A673 (cell line): ENCODE data around the gene FCHSD2. TPM values are rescaled to one million over a fixed set of nuclear protein-coding genes. Genes with fewer than 3 reads are reported as not detected.

Experiments
- BruUV-seq: library from RNA; stranded (reverse); fragments of 400-500 nt; replicated peaks from 2 replicates; lab custom pipeline; 2021; lab: Mats Ljungman, UMichigan
- CTCF ChIA-PET: fragments of 300-600 bp; sonication (Branson Sonifier 250); formaldehyde crosslinking; loops from one replicate; lab custom pipeline; 2022; ENCODE audit warnings: antibody characterized with exemption; lab: Charles Lee
- POLR2A ChIA-PET: fragments of 300-600 bp; sonication (Branson Sonifier 250); formaldehyde crosslinking; loops from one replicate; lab custom pipeline; 2022; ENCODE audit warnings: antibody characterized with exemption; ENCODE audit not compliant: low non-redundant PET; lab: Charles Lee
- DNase-seq: peaks from one replicate; pipeline ENCODE4 v3.0.0-alpha.2; 2015; ENCODE audit warnings: low spot score
- H3K27ac ChIP-seq: fragments of 200-600 bp; sonication (generic); 2 replicates; pipeline ENCODE4 v1.5.1; 2016; ENCODE audit warnings: mixed run types, low read depth, mild to moderate bottlenecking, mixed read lengths, antibody characterized with exemption, low read length; ENCODE audit not compliant: poor library complexity, severe bottlenecking
- H3K27me3 ChIP-seq: fragments of 200-600 bp; sonication (generic); replicated peaks from 2 replicates; pipeline ENCODE4 v1.6.1; 2017; ENCODE audit warnings: mixed run types, low read depth, mild to moderate bottlenecking, mixed read lengths, antibody characterized with exemption, low read length; ENCODE audit not compliant: insufficient read depth, poor library complexity
- H3K36me3 ChIP-seq: fragments of 200-600 bp; sonication (generic); 2 replicates; pipeline ENCODE4 v1.6.1; 2016; ENCODE audit warnings: mixed run types, mild to moderate bottlenecking, mixed read lengths, antibody characterized with exemption, low read length; ENCODE audit not compliant: insufficient read depth, poor library complexity, severe bottlenecking
- H3K4me1 ChIP-seq: fragments of 200-600 bp; sonication (generic); 2 replicates; pipeline ENCODE4 v1.6.1; 2017; ENCODE audit warnings: mixed run types, mild to moderate bottlenecking, mixed read lengths, antibody characterized with exemption, low read length; ENCODE audit not compliant: insufficient read depth, poor library complexity, severe bottlenecking
- H3K4me3 ChIP-seq: fragments of 200-600 bp; sonication (generic); 2 replicates; pipeline ENCODE4 v1.5.1; 2016; ENCODE audit warnings: low read depth, mixed run types, mild to moderate bottlenecking, mixed read lengths, low read length; ENCODE audit not compliant: poor library complexity, severe bottlenecking
- H3K9me3 ChIP-seq: fragments of 200-600 bp; sonication (generic); 2 replicates; pipeline ENCODE4 v1.6.1; 2016; ENCODE audit warnings: mixed run types, low read depth, mild to moderate bottlenecking, mixed read lengths, antibody characterized with exemption, low read length; ENCODE audit not compliant: poor library complexity, severe bottlenecking
- EZH2 ChIP-seq: fragments of 200-600 bp; sonication (generic); IDR thresholded peaks from 2 replicates; pipeline ENCODE4 v1.6.1; 2017; ENCODE audit warnings: borderline replicate concordance, low read depth, mild to moderate bottlenecking, mixed read lengths, antibody characterized with exemption, low read length; ENCODE audit not compliant: poor library complexity, severe bottlenecking
- intact Hi-C: fragments of 100-400 bp; cut with micrococcal nuclease; formaldehyde crosslinking; loops from one replicate; pipeline ENCODE4 v1.10.0; 2022; ENCODE audit not compliant: unreplicated experiment
- total RNA-seq: library from RNA; stranded (reverse); gene quantifications from 2 replicates; pipeline ENCODE4 v1.2.3, GENCODE V29; 2021
- TF ChIP-seq, protein P1 (sequence below): fragments of 300-800, 200-600 bp; sonication (generic); conservative IDR thresholded peaks from 2 replicates; pipeline ENCODE4 v1.5.1; 2017; ENCODE audit warnings: low read depth, mild to moderate bottlenecking, antibody characterized with exemption, low read length, moderate library complexity, mixed read lengths

FCHSD2 gene
- total RNA-seq, 1 experiment from 2014 or later = 44.7 TPM

DNA sequence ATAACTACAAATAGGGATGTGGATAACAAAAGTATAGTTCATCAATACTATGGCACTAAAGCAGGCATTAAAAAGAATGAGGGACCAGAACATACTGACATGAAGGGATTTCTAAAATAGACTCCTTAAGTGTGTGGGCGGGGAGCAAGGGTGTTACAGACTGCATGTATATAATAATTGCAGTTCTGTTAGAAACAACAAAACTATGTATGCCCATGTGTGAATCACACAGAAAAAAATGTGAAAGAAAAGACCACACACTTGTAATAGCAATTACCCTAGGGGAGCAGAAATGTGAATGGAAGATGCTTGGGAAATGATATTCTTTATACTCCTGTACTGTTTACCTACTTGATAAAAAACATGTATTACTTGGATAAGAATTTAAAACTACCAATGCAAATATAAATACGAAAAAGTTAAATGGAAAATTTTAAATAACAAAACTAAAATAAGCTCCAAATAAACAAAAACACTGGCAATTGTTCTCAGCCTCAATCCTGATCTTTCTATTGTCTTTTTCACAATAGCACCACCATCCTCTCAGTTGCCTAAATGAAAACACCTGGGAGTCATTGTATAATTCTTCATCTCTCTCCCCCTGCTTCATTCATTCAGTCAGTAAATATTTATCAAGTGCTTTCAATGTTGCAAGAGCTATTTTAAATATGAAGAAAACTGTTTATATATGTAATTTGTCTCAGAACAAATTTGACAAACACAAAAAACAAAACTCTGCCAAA lies 129.8 kb downstream of the FCHSD2 start:
- Histone ChIP-seq H3K4me3 (no peak overlapping the region), H3K27me3 (no peaks in the 10 kb centered on the region), H3K27ac (no peak overlapping the region), H3K36me3 (peaks cover 4% of the 10 kb centered on the region), H3K9me3 (peaks cover 15% of the 10 kb centered on the region), H3K4me1 (no peaks in the 10 kb centered on the region)
- CTCF ChIA-PET = no interaction called here
- no TSS peak for BruUV-seq
- no peak for DNase-seq
- POLR2A ChIA-PET = no interaction called here
- intact Hi-C loops = no loop called here
- TF ChIP-seq, protein P1, sequence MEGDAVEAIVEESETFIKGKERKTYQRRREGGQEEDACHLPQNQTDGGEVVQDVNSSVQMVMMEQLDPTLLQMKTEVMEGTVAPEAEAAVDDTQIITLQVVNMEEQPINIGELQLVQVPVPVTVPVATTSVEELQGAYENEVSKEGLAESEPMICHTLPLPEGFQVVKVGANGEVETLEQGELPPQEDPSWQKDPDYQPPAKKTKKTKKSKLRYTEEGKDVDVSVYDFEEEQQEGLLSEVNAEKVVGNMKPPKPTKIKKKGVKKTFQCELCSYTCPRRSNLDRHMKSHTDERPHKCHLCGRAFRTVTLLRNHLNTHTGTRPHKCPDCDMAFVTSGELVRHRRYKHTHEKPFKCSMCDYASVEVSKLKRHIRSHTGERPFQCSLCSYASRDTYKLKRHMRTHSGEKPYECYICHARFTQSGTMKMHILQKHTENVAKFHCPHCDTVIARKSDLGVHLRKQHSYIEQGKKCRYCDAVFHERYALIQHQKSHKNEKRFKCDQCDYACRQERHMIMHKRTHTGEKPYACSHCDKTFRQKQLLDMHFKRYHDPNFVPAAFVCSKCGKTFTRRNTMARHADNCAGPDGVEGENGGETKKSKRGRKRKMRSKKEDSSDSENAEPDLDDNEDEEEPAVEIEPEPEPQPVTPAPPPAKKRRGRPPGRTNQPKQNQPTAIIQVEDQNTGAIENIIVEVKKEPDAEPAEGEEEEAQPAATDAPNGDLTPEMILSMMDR = no peak
- no peak for TF ChIP-seq EZH2

DNA sequence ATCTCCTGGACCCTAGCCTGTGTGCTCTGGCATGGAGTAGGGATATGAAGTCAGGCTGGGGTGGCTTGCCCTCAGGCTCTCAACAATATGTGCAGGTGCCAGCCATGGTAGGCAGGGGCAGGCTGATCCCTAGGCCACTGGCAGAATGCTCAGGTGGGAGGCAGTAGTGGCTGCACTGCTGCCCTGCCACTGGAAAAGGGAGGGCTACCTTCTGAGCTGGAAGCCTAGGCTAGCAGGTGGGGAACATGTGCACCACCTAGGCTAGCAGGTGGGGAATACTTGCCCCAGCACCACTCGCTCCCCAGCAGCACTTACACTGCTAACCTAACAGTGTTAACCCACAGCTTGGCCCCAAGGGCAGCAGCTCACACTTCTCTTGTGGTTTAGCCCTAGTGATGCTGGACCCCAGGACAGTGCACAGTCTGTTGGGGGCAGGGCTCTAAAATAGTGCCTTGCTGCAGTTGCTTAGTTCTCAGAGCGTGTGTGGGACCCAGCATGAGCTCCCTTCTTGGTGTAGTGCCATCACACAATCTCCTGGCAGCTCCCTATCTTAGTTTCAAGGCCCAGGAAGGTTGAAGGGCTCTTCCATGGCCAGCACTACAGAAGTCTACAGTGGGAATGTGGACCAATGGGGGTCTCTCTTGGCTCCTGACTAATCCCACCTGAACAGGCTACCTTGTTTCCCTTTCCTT lies 130.8 kb downstream of the FCHSD2 start:
- no peak overlapping the region for H3K4me3 ChIP-seq
- DNase-seq = no peak
- peaks cover 15% of the 10 kb centered on the region for H3K9me3 ChIP-seq
- H3K36me3 ChIP-seq = peaks cover 4% of the 10 kb centered on the region
- TF ChIP-seq EZH2 = no peak
- TF ChIP-seq, protein P1 = no peak
- no peak overlapping the region for H3K27ac ChIP-seq
- intact Hi-C loops = no loop called here
- no TSS peak for BruUV-seq
- no peaks in the 10 kb centered on the region for H3K4me1 ChIP-seq
- POLR2A ChIA-PET = no interaction called here
- no peaks in the 10 kb centered on the region for H3K27me3 ChIP-seq
- CTCF ChIA-PET = no interaction called here

DNA sequence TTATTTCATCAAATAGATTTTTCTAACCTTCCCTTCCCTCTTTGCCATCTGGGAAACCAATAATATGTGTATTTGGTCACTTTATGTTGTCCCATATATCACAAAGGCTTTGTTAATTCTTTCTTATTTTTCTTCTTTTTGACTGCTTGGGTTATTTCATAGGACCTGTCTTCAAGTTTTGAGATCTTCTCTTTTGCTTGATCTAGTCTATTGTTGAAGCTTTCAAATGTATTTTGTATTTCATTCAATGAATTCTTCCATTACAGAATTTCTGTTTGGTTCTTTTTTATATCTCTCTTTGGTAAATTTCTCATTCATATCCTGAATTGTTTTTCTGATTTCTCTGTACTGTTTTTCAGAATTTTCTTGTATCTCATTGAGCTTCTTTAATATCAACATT lies 132.1 kb downstream of the FCHSD2 start:
- ChIA-PET CTCF (no interaction called here), POLR2A (no interaction called here)
- no TSS peak for BruUV-seq
- no peaks in the 10 kb centered on the region for H3K4me1 ChIP-seq
- H3K9me3 ChIP-seq = peaks cover 15% of the 10 kb centered on the region
- H3K4me3 ChIP-seq = no peak overlapping the region
- no peak overlapping the region for H3K27ac ChIP-seq
- no peaks in the 10 kb centered on the region for H3K27me3 ChIP-seq
- DNase-seq = no peak
- TF ChIP-seq EZH2 = no peak
- TF ChIP-seq, protein P1 = no peak
- intact Hi-C loops = no loop called here
- H3K36me3 ChIP-seq = peaks cover 4% of the 10 kb centered on the region
